HG03520 (cell line): ENCODE results near the gene IL2RG.
A peak's percentile ranks its signal among the peaks of the same experiment; 100 is the strongest.

Experiments
- ATAC-seq: cut with Tn5 transposase; IDR thresholded peaks from one replicate; pipeline ENCODE4 v1.9.1; 2021; ENCODE audit warnings: mild to moderate bottlenecking, moderate library complexity; ENCODE audit not compliant: unreplicated experiment

The IL2RG gene

GRCh38 chrX:71111141-71111843, at the start of gene IL2RG:
TSS of gene IL2RG (minus strand) at chrX:71111577. CDS start at chrX:71111539, 38 bp downstream.
- ATAC-seq, result peak; percentile 96

- no peak for ATAC-seq
Measured at GRCh38 chrX:71160475-71160874, 49.1 kb upstream of the IL2RG start.

GRCh38 chrX:71159335-71159734, 48.0 kb upstream of the IL2RG start:
- no peak for ATAC-seq

GRCh38 chrX:71158603-71159002, 47.2 kb upstream of the IL2RG start:
- ATAC-seq, result no peak

- ATAC-seq, result no peak
Measured at GRCh38 chrX:71154641-71155040, 43.3 kb upstream of the IL2RG start.

- no peak for ATAC-seq
Measured at GRCh38 chrX:71154196-71154595, 42.8 kb upstream of the IL2RG start.

GRCh38 chrX:71151366-71151765, 40.0 kb upstream of the IL2RG start:
- ATAC-seq, result no peak

- ATAC-seq, result no peak
Measured at GRCh38 chrX:71148278-71148663, 36.9 kb upstream of the IL2RG start.

GRCh38 chrX:71147496-71148277, 36.3 kb upstream of the IL2RG start:
- ATAC-seq, result no peak

- ATAC-seq, result no peak
Measured at GRCh38 chrX:71144651-71145050, 33.3 kb upstream of the IL2RG start, which contains the start of gene NLGN3. TSS of gene NLGN3 (plus strand) at chrX:71144841. CDS start at chrX:71147750, 2,909 bp downstream.

GRCh38 chrX:71143508-71143907, 32.1 kb upstream of the IL2RG start:
- ATAC-seq, result no peak

GRCh38 chrX:71140440-71140839, 29.1 kb upstream of the IL2RG start:
- no peak for ATAC-seq

- no peak for ATAC-seq
Measured at GRCh38 chrX:71131510-71131909, 20.1 kb upstream of the IL2RG start.

GRCh38 chrX:71128915-71129765, 17.8 kb upstream of the IL2RG start:
- no peak for ATAC-seq

GRCh38 chrX:71128166-71128833, 16.9 kb upstream of the IL2RG start:
- ATAC-seq, result no peak

- peak; percentile 28 for ATAC-seq
Measured at GRCh38 chrX:71118985-71119535, 7.7 kb upstream of the IL2RG start.

GRCh38 chrX:71118032-71118984, 6.9 kb upstream of the IL2RG start, which contains the start of gene MED12:
TSS of gene MED12 (plus strand) at chrX:71118596. CDS start at chrX:71118755, 159 bp downstream.
- ATAC-seq, result peak; percentile 76

- ATAC-seq, result no peak
Measured at GRCh38 chrX:71117358-71117757, 6.0 kb upstream of the IL2RG start.

GRCh38 chrX:71111921-71112431, 599 bp upstream of the IL2RG start:
- ATAC-seq, result no peak
